ENCODE measurements around the gene NFU1.

GRCh38 chr2:69372767-69373166 lies 64.5 kb downstream of the NFU1 start:
- TF ChIP-seq POLR2AphosphoS5 (IDR thresholded peaks at IDR 0.05; ENCODE audit: low read depth) (no peak), CTCF (conservative IDR thresholded peaks at IDR 0.05; ENCODE audit: low read depth in 2 of 2) (no peak), EZH2 (IDR thresholded peaks at IDR 0.05; ENCODE audit: low read depth, unreplicated experiment) (no peak), REST (IDR thresholded peaks at IDR 0.05; ENCODE audit: unreplicated experiment) (no peak), EZH2phosphoT487 (IDR thresholded peaks at IDR 0.05; ENCODE audit: unreplicated experiment) (no peak), CREB1 (CRISPR knock-in tag; IDR thresholded peaks at IDR 0.05; ENCODE audit: low read depth) (no peak), JUNB (IDR thresholded peaks at IDR 0.05; ENCODE audit: unreplicated experiment) (no peak), NANOG (IDR thresholded peaks at IDR 0.05; ENCODE audit: borderline replicate concordance) (no peak), ZNF462 (CRISPR knock-in tag; IDR thresholded peaks at IDR 0.05) (no peak), ETS1 (IDR thresholded peaks at IDR 0.05) (no peak)

Data from GM23338 (cell line).